Measurements from ENCODE around the gene HOGA1. TPM values are rescaled to one million over a fixed set of nuclear protein-coding genes. Genes with fewer than 3 reads are reported as not detected.

HOGA1 gene
- total and polyA plus RNA-seq, 2 of the 13 experiments (the other 11 are each of a cell fraction or from before 2014, with no cell fraction given): 7.6 to 19.5 TPM

DNA sequence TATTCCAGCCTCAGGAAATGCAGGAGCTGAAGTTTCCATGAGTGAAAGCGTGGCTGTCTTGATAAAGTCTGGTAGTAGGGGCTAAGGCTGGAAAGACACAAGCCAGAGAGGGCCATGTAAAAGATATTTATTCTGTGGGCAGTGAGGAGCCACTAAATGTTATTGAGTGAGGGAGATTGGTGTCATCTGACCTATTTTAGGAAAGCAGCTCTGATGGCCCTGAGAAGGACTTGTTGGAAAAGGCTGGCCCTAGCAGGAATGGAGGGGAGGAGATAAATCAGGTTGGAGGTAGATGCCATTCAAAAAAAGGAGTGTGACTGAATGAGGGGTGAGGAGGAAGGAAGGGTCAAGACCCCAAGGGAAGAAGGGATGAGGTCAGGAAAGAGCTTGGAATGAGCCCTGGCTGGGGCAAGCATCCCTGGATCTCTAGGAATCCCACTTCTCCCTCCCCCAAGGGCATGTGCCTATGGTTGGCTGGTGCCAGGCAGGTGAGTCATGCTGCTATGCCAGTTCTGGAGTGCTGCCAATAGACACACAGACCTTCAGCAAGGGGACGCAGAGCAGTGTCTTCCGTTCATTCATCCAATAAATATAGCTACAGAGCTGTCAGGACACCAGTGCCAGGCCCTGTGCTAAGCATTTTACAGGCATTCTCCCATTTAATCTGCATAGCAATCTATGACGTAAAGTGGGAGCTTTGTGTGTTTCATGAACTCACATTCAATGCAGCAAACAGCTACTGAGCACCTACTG lies 9.6 kb upstream of the HOGA1 start:
- POLR2A ChIA-PET: interaction anchor here (1.6 to 2.3 kb wide), 2 partner anchors 10 to 22 kb away, joined by 3 to 14 read pairs; partner anchors contain the start of gene HOGA1
- no peak overlapping the region for H3K4me3 ChIP-seq (replicated peaks in 1 of 3; ENCODE audit: insufficient read depth in 1 of 3, low read depth in 2 of 3, low read length in 3 of 3)
- no TSS peak for BruUV-seq (replicated peaks)
- DNase-seq (ENCODE audit: low spot score): peak; percentile 74
- ATAC-seq: no peak; the same call in 2 of the 3 replicates
- H3K36me3 ChIP-seq (replicated peaks in 1 of 2; ENCODE audit: control insufficient read depth in 1 of 2, insufficient read depth in 2 of 2, low read length in 2 of 2): peaks cover 2% of the 10 kb centered on the region in 2 experiments; a peak in 3 of 5 replicates
- in situ Hi-C loops (cut with HindIII; ENCODE audit: extremely low pct_ligation_motif_present, low pct_unique_long_range_greater_than_20kb) (loop anchor here (5.0 kb wide), 1 partner anchor 38 kb away; no protein-coding TSS in a partner anchor), intact Hi-C loops (cut with micrococcal nuclease; ENCODE audit: unreplicated experiment) (loop anchor here (1.0 kb wide), 1 partner anchor 40 kb away; no protein-coding TSS in a partner anchor)
- TF ChIP-seq FOSL2 (CRISPR knock-in tag; IDR thresholded peaks at IDR 0.05): peak; percentile 87
- TF ChIP-seq ZBTB1 (CRISPR knock-in tag; IDR thresholded peaks at IDR 0.05; ENCODE audit: borderline replicate concordance): no peak
- TF ChIP-seq SALL1 (CRISPR knock-in tag; IDR thresholded peaks at IDR 0.05): no peak
- peak; percentile 34; the same call in 1 of the 2 replicates for TF ChIP-seq ZKSCAN1 (IDR thresholded peaks at IDR 0.05; ENCODE audit: low read length)
- TF ChIP-seq GPN1 (CRISPR knock-in tag; IDR thresholded peaks at IDR 0.05; ENCODE audit: borderline replicate concordance): no peak
- TF ChIP-seq, protein P1, sequence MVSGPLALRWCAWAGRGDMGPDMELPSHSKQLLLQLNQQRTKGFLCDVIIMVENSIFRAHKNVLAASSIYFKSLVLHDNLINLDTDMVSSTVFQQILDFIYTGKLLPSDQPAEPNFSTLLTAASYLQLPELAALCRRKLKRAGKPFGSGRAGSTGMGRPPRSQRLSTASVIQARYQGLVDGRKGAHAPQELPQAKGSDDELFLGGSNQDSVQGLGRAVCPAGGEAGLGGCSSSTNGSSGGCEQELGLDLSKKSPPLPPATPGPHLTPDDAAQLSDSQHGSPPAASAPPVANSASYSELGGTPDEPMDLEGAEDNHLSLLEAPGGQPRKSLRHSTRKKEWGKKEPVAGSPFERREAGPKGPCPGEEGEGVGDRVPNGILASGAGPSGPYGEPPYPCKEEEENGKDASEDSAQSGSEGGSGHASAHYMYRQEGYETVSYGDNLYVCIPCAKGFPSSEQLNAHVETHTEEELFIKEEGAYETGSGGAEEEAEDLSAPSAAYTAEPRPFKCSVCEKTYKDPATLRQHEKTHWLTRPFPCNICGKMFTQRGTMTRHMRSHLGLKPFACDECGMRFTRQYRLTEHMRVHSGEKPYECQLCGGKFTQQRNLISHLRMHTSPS (CRISPR knock-in tag; IDR thresholded peaks at IDR 0.05; ENCODE audit: low read depth): peak; percentile 96
- no peak for TF ChIP-seq ZKSCAN8 (CRISPR knock-in tag; IDR thresholded peaks at IDR 0.05; ENCODE audit: borderline replicate concordance)
- no peak for TF ChIP-seq ZNF530 (CRISPR knock-in tag; IDR thresholded peaks at IDR 0.05; ENCODE audit: low read depth)
- peak; percentile 32; the same call in 1 of the 2 replicates for TF ChIP-seq BHLHE40 (IDR thresholded peaks at IDR 0.05; ENCODE audit: low read length)
- no peaks in the 10 kb centered on the region for H3K79me2 ChIP-seq (ENCODE audit: insufficient read depth, low read length)
- WGBS (ENCODE audit: low lambda C conversion rate): 93% methylated on average over 1 of the region's 4 CpGs
- H3K4me1 ChIP-seq (ENCODE audit: insufficient read depth, low read length): peaks cover 17% of the 10 kb centered on the region
- no peak overlapping the region for H3K27ac ChIP-seq (ENCODE audit: extremely low read length, insufficient read depth, low read length)
- no peak overlapping the region for H2AFZ ChIP-seq (ENCODE audit: low read length)
- H3K4me2 ChIP-seq (ENCODE audit: low read depth, low read length): no peak overlapping the region
- CTCF ChIA-PET (ENCODE audit: low intra/inter-chr PET ratio, low total read pairs): no interaction called here
- no peak for FAIRE-seq
- H4K20me1 ChIP-seq (ENCODE audit: insufficient read depth, low read length): no peaks in the 10 kb centered on the region
- no peaks in the 10 kb centered on the region for H3K27me3 ChIP-seq (ENCODE audit: control insufficient read depth in 1 of 2, insufficient read depth in 2 of 2, low read length in 2 of 2)
- H3K9me3 ChIP-seq (ENCODE audit: low read length): no peaks in the 10 kb centered on the region
- no peak overlapping the region for H3K9ac ChIP-seq (ENCODE audit: insufficient read depth, low read depth, low read length)

Data from HepG2 (cell line).